Glomerular endothelial cell (primary cell): ENCODE results near the gene SDCCAG8. TPM values are rescaled to one million over a fixed set of nuclear protein-coding genes. Genes with fewer than 3 reads are reported as not detected.

ENCODE experiments used
- DNase-seq: peaks from one replicate; pipeline ENCODE4 v3.0.0-alpha.2; 2011; ENCODE audit warnings: low read depth, low spot score; ENCODE audit errors: extremely low read depth
- total RNA-seq: library from RNA; depleted of rRNA; stranded (reverse); fragments of >200 nt; gene quantifications from 2 replicates; pipeline ENCODE4 v1.2.3, GENCODE V29; 2015

The SDCCAG8 gene
- total RNA-seq, 1 donor from 2014 or later, result 37.5 TPM

- DNase-seq, result no peak
Observed at GRCh38 chr1:243379208-243379607, 123.4 kb downstream of the SDCCAG8 start.

GRCh38 chr1:243379706-243380105 is 123.9 kb downstream of the SDCCAG8 start:
- no peak for DNase-seq

- no peak for DNase-seq
Observed at GRCh38 chr1:243388276-243388675, 132.4 kb downstream of the SDCCAG8 start.

- DNase-seq, result peak; percentile 29
Observed at GRCh38 chr1:243390162-243390791, 134.4 kb downstream of the SDCCAG8 start.

- DNase-seq, result no peak
Observed at GRCh38 chr1:243391355-243391754, 135.5 kb downstream of the SDCCAG8 start.

- DNase-seq, result no peak
Observed at GRCh38 chr1:243393096-243393495, 137.3 kb downstream of the SDCCAG8 start.

GRCh38 chr1:243394066-243394465 is 138.2 kb downstream of the SDCCAG8 start:
- DNase-seq, result no peak

GRCh38 chr1:243394601-243395464 is 139.0 kb downstream of the SDCCAG8 start:
- no peak for DNase-seq

- DNase-seq, result no peak
Observed at GRCh38 chr1:243396424-243396823, 140.6 kb downstream of the SDCCAG8 start.

GRCh38 chr1:243396876-243397275 is 141.0 kb downstream of the SDCCAG8 start:
- DNase-seq, result no peak

GRCh38 chr1:243397613-243398321 is 141.9 kb downstream of the SDCCAG8 start:
- no peak for DNase-seq

- no peak for DNase-seq
Observed at GRCh38 chr1:243399561-243400155, 143.8 kb downstream of the SDCCAG8 start.

GRCh38 chr1:243402868-243403267 is 147.0 kb downstream of the SDCCAG8 start:
- no peak for DNase-seq

GRCh38 chr1:243406424-243406823 is 150.6 kb downstream of the SDCCAG8 start:
- DNase-seq, result no peak

GRCh38 chr1:243407284-243408018 is 151.6 kb downstream of the SDCCAG8 start:
- DNase-seq, result peak; percentile 39

- no peak for DNase-seq
Observed at GRCh38 chr1:243408479-243408878, 152.6 kb downstream of the SDCCAG8 start.

GRCh38 chr1:243409284-243409683 is 153.4 kb downstream of the SDCCAG8 start:
- peak; percentile 27 for DNase-seq

GRCh38 chr1:243411472-243411871 is 155.6 kb downstream of the SDCCAG8 start:
- DNase-seq, result no peak

GRCh38 chr1:243413431-243414151 is 157.8 kb downstream of the SDCCAG8 start:
- DNase-seq, result no peak

- no peak for DNase-seq
Observed at GRCh38 chr1:243414152-243414494, 158.3 kb downstream of the SDCCAG8 start.
